Limb (tissue), 2 donors: ENCODE results near the gene PMVK.
"Not testable (repeated sequence)": the region's sequence is repeated elsewhere in the genome, so short reads cannot be mapped to it uniquely, and the experiment has no call there.

Source experiments
- DNase-seq, 2 donors: peaks; one replicate each; pipeline ENCODE4 v3.0.0-alpha.2; 2016; ENCODE audit errors: extremely low spot score in 2 of 2

The PMVK gene

GRCh38 chr1:154925335-154926170 lies 11.0 kb downstream of the PMVK start:
- no peak for DNase-seq

DNA sequence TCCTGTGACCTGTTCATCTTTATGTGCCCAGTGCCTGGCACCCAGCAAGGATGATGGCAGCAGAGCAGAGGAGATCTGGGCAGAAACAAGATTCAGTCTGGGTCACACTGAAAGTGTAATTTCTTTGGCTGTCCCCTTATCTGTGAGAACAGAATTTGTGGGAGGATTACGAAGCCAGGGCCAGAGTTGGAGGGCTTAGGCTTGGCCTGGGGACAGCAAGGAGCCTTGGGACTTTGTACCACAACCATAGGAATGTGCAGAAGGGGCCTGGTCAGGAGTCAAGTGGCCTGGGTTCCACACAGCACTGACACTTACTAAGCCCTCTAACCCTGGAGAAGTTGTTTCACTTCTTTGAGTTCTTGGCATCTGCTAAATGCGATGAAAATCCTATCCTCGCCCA lies 12.8 kb downstream of the PMVK start:
- DNase-seq = no peak

- DNase-seq = no peak
These were observed 23.2 kb downstream of the PMVK start for GRCh38 chr1:154913273-154913672.

- no peak for DNase-seq
These were observed 23.8 kb downstream of the PMVK start for GRCh38 chr1:154912755-154913154.

- no peak for DNase-seq
These were observed 24.6 kb downstream of the PMVK start for GRCh38 chr1:154911691-154912550.

- DNase-seq = no peak
These were observed 25.7 kb downstream of the PMVK start for GRCh38 chr1:154910851-154911250.

- no peak for DNase-seq
These were observed 27.6 kb downstream of the PMVK start for GRCh38 chr1:154908937-154909336.

- DNase-seq = not testable (repeated sequence)
These were observed 28.4 kb downstream of the PMVK start for GRCh38 chr1:154908129-154908528.

GRCh38 chr1:154906621-154907081 lies 29.9 kb downstream of the PMVK start:
- no peak for DNase-seq

- DNase-seq = no peak
These were observed 33.5 kb downstream of the PMVK start for GRCh38 chr1:154902938-154903566.

DNA sequence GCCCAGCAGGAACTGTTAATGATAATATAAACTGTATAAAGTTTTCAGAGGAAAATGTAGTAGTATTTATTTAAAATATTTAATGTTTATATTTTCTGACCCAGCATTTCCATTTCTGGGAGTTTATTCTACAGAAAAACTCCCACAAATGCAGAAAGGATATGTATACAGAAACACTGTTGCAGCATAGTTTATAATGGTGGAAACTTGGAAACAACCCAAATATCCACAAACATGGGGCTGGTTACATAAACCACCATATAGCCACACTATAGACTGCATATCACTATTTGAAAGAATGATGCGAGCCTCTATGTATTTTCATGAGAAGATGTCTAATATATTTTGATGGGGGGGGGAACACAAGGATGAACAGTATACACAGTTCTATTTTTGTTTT lies 34.9 kb downstream of the PMVK start:
- DNase-seq = no peak

- DNase-seq = no peak
These were observed 37.5 kb downstream of the PMVK start for GRCh38 chr1:154899041-154899440.

- DNase-seq = no peak
These were observed 39.7 kb downstream of the PMVK start for GRCh38 chr1:154896771-154897286.

DNA sequence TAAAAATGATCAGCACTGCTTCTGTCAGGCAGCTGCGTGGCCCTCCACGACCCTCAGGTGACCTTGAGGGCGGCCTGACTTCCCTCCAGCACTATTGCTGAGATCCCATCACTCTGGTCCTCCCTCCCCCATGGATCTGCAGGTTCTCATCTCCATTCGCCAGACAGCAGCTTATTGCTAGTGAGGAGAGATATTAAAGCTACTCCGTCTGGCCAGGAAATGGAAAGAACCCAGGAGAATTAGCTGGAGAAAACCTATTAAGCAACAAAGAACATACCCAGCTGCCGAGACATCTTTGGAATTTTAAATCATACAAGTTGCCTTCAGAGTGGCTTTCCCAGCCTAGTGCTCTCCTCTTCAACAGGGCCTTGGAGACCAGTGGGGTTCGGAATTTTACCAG lies 40.7 kb downstream of the PMVK start:
- no peak for DNase-seq

- DNase-seq = no peak
These were observed 45.1 kb downstream of the PMVK start for GRCh38 chr1:154891452-154891851.

DNA sequence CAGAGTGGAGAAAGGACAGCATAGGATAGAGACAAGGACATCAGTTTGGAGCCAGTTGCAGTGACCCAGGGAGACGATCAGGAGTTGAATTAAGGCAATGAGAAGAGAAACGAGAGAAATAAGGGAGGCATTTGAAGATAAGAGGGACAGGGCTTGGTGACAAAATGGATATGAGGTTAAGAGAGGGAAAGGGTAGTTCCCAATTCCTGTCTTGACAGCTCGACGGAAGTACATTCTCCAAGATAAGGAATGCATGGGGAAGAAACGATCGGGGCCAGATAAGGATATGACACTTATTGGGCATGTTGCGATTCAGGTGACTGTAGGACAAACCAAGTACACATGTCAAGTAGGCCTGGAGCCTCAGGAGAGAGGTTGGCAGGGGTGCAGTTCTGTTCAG lies 47.8 kb downstream of the PMVK start:
- no peak for DNase-seq

DNA sequence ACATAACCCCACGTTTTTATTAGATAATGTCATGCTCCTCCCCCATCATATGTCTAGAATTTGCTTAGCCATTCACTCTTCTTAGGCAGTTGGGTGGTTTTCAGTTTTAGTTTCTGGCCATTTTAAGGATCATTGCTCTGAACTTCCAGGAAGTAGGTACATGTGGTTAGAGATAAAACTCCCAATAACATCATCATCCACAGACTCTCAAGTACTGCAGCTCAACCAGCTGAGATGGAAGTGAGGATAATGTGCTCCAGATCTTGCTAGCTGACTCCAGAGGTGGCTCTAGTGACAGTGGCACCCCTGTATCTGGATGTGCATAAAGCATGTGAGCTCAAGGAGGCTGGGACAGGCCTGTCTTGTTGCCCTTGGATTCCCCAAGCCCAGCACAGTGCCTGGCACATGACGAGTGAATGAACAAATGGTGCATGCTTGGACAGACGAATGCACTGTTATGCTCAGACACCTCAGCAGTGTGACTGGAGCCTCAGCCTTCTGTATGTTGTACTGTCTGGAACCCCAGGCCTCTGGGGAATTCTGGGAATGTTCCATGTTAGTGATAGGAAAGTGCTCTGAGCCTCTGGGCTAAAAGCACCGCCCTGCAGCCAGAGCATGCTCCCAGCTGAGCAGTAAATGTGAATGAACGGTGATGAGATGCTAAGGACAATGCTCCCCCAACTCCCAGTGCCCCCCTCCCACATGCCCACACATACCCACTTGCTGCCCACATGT lies 50.1 kb downstream of the PMVK start:
- no peak for DNase-seq

DNA sequence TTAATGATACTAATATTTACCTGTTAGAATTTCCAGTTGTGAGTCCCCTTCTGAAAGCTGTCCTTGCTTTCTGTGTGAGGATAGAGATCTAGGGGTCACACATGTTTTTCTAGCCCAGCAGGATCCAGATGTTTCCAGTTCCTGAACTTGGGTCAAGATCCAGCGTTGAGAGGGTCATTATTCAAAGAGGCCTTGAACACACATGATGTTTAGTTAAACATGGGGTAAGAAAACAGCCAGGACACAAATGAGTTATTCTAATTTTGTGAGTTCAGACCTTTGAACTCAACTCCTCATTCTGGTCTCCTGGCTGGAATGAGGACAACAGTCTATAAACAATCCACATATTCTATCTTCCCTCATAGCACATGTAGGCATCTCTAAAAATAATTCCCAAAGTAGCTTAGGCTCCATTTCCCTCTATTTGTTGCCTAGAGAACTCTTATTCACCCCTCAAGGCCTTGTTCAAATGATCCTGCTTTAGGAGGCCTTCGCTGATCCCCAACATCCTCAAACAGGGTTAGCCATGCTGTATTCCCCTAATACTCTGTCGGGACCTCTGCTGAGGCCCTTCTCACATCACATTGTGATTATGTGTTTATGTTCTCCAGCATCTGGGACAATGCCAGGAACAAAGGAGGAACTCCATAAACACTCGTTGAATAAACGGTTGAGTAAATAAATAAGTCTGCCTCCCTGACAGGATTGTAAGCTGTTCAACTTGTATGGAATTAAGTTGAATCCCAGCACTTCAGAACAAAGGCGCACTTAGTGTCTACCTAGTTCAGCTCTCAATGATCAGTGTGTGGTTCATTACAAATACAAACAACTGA lies 51.4 kb downstream of the PMVK start:
- no peak for DNase-seq

GRCh38 chr1:154883919-154884868 lies 52.3 kb downstream of the PMVK start:
- DNase-seq = peak in 1 of 2 donors; percentile 16
